NCI-H2227 (cell line): ENCODE results near the gene VWA3B.
"Not testable (repeated sequence)": the region's sequence is repeated elsewhere in the genome, so short reads cannot be mapped to it uniquely, and the experiment has no call there.

Source experiments
- DNase-seq: peaks from one replicate; lab custom pipeline; 2025; ENCODE audit not compliant: unreplicated experiment; lab: John Stamatoyannopoulos, UW

VWA3B gene

DNA sequence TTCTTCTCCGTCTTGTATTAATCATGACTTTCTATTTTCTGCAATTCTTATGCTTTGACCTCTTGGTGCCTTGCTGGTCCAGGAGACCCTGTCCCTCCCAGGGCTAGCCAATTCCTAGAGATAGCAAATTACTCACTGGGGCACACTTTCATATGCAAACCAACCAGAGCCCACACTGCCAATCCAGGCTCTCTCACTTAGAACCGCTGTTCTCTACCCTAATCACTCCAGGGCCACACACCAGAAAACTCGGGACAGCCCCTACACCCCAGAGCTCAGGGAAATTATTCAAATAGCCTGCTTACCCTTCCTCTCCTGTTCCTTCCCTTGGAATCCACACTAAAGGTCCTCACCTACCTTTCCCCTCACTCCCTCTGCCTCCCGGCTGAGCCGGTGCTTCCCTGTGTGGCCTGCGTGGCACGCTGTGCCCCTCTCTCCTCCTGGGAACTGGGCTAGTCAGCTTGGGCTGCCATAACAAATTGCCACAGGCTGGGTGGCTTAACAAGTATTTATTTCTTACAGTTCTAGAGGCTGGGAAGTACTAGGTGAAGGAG lies 41.7 kb downstream of the VWA3B start:
- no peak for DNase-seq

DNA sequence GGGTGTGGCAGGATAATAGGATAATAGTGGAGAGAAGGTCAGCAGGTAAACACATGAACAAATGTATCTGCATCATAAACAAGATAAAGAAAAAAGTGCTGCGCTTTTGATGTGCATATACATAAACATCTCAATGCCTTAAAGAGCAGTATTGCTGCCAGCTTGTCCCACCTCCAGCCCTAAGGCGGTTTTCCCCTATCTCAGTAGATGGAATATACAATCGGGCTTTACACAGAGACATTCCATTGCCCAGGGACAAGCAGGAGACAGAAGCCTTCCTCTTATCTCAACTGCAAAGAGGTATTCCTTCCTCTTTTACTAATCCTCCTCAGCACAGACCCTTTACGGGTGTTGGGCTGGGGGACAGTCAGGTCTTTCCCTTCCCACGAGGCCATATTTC lies 43.1 kb downstream of the VWA3B start:
- not testable (repeated sequence) for DNase-seq

DNA sequence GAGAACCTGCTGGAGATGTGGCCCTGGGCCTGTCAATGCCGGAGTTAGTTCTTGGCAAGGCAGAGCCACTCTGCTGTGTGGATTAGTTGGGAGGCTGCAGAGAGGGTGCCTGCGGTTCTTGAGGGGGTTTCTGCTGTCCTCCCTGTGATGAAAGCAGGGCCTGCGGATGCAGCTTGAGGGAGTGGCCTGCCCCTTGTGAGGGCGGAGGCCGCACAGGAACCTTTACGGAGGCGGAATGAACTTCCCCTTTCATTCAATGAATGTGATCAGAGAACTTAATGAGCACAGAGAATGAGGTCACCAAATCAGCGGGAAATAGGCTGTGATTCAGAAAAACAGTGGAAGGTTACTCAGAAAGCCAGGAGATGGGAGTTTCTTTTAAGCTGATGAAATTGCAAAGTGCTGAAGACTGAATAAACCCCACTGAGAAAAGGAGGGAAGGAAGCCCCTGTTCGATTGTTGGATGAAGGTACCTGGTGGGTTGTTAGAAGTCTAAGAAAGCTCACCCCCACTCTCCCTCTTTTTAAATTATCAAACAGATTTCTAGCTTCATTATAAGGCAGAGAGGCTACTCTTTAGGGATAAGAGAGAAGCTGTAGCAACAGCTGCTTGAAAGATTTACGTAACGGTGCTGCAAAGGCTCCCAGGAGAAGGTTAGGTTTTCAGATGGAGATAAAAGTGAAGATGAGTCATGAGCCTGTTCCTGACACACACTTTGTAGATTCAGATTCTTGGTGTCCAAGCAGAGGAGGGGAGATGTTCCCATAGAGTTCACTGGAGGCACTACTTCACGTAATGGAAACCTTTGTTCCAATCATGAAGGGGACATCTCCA lies 47.4 kb downstream of the VWA3B start:
- DNase-seq = no peak

DNA sequence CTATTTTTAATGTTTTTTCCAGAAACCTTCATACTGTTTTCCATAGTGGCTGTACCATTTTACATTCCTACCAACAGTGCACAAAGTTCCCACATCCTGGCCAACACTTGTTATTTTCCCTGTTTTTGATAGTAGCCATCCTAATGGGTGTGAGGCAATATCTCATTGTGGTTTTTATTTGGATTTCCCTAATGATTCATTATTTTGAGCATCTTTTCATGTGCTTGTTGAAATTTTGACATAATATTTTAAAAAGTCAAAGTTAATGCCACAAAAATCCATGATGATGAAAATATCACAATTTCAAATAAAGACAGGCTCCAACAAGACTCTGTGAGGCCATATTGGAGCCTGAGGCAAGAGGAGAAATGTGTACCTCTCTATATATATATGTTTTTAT lies 50.2 kb downstream of the VWA3B start:
- no peak for DNase-seq

DNA sequence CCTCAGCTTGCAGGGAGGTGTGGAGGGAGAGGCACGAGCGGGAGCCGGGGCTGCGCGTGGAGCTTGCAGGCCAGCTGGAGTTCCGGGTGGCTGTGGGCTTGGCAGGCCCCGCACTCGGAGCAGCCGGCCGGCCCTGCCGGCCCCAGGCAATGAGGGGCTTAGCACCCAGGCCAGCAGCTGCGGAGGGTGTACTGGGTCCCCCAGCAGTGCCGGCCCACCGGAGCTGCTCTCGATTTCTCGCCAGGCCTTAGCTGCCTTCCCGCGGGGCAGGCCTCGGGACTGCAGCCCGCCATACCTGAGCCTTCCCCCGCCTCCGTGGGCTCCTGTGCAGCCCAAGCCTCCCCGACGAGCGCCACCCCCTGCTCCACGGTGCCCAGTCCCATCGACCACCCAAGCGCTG lies 52.0 kb downstream of the VWA3B start:
- DNase-seq = not testable (repeated sequence)

DNA sequence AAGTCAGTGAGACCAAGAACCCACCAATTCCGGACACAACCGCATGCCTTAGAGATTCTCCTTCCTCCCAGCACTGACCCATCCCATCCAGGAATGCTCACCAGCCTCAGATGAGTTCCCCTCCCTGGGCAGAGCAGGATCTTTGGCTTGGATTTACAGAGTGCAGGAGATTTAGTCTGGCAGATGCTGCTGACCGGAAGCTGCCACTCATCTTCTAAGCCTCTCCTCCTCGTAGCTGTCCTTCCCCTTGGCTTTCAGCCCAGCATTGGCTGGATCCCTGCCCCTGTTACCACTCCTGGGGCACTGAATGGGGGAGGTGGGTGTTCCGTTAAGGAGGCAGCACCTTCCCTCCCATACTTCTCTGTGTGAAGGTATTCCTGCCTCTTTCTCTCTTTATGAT lies 53.2 kb downstream of the VWA3B start:
- no peak for DNase-seq

DNA sequence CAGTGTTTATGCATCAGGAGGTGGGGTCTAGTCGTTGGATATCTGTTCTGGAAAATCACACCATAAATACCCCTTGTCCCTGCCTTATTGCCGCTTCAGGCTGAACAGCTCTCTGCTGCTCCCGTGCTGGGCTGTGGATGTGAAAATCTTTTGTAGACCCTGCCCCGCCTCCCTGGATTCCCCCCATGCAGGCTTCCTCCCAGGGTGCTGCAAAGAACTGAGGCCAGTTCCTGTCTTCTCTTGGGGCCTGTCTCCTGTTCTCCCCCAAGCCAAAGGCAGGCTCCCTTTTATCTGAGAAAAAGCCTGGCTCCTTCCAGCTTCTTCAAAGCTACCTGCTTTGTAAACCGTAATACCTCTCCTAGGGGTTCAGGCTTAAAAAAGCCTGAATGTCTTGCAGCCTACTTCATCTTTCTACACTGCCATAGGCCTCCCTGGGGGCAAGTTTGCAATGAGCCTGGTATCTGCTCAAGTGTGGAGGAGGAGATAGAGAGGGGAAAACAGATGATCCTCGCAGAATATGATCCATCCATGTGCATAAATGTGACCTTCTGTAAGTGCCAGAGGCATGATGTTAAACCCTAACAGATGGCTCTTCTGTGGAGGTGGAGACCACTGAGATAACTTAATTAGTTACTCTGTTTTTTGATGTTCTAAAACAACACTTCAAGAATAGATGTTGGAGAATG lies 55.3 kb downstream of the VWA3B start:
- DNase-seq = no peak

DNA sequence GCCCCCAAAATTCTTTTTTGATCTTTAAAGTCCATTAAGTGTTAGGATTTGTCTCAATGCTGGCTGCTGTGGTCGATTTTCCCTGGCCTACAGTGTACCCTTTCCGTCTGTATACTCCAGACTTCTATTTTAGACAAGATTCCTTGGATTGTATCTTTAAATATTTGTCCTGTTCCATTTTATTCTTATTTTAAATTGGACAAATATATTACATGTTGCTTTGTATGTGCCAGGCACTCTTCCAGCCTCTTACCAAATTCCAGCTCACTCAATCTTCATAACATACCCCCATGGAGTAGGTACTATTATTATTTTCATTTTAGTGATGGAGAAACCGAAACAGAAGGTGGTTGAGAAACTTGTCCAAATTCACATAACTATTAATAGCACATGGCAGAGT lies 58.1 kb downstream of the VWA3B start:
- no peak for DNase-seq

DNA sequence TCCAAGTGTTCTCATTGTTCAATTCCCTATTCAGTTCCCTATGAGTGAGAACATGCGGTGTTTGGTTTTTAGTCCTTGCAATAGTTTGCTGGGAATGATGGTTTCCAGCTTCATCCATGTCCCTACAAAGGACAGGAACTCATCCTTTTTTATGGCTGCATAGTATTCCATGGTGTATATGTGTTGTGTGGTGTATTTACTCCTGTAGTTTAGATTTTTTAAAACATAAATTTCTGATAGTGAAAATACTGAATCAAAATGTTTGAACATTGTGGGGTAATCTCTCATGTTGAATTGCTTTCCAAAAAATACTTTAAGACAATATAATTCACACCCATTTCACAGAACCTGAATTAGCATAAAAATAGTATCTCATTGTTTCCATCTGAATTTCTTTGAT lies 60.9 kb downstream of the VWA3B start:
- DNase-seq = not testable (repeated sequence)

DNA sequence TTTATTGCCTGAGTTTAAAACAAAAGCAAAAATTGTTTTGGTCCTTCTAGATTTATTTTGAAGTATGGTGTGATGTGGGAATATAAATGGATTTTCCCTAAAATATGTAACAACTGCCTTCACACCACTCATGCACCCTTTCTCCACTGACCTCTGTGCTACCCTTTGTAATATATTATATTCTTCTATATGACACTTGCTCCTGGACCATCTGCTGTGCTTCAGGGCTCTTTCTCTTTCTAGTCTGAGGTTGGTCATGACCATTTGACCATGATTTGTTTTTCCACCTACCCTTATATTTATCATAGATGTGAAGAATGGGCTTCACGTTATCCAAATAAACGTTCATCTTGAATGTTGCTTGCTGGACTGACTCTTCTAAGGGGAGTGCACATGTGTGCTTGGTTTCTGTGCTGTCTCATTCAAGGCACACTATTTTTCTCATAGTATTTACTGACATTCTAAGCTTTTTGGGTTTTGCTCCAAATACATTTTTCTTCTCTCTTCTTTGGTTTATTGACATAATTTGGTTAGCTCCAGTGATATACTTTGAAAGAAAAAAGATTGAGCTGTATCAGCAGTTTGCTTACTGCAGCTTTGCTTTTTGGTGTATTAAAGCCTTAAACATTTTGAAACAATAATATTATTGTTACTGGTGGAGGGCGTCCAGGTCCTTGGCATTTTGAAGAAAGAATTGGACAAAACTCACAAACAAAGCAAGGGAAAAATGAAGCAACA lies 61.8 kb downstream of the VWA3B start:
- DNase-seq = no peak

DNA sequence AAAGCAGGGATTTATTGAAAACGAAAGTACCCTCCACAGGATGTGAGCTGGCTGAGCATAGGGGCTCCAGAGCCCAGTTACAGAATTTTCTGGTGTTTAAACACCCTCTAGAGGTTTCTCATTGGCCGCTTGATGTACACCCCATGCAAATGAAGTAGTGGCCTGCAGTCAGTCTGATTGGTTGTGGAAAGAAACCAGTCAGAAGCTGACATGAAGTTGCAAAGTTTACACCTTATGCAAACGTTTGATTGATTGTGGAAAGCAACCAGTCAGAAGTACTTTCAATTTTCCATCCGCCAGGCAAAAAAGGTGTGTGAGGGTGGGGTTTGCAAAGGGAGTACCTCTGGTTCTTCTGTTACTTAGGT lies 62.3 kb downstream of the VWA3B start:
- no peak for DNase-seq

DNA sequence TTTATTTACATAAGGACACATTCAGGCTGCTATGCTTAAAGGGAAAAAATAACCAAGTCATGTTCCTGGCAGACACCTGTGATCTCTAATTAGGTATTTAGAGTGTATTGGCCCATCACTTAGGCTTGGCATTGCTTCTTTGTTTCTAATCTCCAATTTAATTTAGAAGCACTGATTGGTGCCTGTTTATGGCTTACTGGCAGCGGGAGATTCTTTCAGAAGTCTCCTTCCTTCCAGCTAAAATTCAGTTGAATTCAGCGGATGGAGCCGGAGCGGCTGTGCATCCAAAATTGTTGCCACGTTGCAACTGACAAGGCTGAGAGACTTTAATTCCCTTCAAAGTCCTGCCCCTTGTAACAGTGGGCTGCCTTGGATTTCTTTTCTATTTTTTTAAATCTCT lies 66.5 kb downstream of the VWA3B start:
- no peak for DNase-seq

DNA sequence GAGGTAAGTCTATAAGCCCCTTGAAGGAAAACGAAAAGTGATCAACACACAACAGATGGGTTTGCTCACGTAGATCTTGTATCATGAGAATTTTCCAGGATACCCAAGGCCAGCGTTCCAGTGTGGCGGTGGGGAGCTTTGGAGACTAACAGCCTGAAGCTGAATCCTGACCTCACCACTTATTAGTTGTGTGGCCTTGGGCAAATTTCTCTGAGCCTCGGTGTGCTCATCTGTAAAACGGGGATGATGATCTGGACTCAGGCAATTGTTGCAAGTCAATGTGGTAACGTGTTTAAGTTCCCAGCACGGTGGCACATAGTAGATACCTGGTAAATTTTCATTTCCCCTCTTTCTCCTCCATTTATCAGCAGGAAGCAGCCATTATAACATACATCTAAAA lies 68.3 kb downstream of the VWA3B start:
- no peak for DNase-seq

DNA sequence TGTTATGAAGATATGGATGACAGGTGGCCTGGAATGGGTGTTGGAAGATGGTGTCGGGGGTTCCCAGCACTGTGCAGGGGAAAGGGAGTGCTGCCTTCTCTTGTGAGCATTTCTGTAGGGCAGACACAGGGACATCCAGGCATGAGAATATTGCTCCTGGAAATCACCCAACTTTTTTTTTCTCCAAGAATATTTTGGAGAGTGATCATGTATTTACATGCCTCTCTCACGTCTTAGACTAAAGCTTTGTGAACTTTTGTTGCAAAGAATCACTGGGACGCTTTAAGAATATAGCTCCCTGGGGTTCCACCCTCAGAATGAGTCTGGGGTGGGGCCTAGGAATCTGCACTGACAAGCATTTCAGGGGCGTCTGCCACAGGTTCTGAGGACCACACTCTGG lies 68.7 kb downstream of the VWA3B start:
- DNase-seq = no peak

DNA sequence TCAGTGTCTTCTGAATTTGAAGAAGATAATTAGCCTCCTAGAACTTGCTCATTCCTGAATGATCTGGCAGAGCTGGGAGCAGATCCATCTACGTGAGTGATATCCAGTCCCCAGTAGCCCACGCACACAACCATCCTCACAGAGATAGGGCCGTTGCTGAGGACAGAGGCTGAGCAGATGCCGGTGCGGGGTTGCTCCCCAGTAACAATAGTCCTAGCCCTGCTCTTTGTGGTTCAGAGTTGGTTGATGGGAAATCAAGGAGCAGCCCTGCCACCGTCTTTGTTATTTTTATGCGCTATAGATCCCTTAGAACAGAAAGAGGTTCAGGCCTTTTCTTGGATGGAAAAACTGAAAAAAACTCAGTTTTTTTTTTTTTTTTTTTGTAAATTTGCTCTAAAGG lies 69.3 kb downstream of the VWA3B start:
- DNase-seq = no peak

DNA sequence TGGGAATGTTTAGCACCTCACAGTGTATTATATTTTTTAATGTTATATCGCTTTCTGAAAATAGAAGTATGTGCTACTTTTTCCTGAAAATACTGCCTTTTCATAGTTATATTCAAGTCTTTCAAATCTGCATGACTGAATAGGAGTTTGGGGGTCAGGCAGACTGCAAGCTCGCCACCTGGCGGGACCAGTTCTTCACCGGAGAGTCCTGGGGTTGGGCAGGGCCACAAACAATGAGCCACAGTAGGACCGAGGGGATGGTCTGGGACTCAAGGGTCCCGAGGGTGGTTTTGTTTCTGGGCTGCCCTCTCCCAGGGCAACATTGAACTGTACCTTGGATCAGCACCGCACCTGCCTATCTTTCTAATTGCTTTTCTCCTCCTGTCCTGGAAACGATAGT lies 70.6 kb downstream of the VWA3B start:
- DNase-seq = no peak

DNA sequence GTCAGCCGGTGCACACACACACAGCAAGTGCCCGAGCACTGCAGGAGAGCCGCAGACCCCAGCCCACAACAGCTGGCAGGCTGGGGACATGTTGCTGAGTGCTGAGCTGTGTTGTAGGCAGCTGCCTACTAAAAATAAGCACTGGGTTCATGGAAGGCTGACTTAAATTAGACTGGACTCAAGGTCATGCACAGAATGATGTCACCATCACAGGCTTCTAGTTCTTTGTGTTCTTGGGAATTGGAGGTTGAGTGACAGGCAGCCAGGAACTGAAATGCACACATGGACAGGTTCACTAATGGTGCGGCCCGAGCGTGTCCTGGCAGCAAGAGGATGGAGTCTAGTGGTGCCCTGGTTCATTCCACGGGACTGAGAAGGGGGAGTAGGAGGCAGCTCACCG lies 71.3 kb downstream of the VWA3B start:
- no peak for DNase-seq

DNA sequence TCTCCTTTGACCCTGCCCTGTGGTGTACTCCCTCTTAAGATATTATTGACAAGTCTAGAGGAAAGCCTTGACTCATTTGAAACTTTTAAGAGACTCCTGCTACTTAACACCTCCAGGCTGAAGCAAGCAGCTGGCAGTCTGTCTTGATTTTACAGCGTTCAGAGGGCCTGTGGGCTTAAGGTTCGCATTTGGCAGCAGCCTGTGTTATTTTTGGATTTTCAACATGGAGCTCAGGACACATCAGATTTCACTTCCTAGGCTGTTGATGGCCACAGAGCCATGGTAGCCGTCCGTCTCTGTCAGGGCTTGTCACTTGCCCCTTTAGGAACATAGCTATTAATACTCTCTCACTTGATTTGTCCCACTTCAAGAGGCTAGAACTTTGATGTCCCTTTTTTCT lies 73.6 kb downstream of the VWA3B start:
- no peak for DNase-seq

DNA sequence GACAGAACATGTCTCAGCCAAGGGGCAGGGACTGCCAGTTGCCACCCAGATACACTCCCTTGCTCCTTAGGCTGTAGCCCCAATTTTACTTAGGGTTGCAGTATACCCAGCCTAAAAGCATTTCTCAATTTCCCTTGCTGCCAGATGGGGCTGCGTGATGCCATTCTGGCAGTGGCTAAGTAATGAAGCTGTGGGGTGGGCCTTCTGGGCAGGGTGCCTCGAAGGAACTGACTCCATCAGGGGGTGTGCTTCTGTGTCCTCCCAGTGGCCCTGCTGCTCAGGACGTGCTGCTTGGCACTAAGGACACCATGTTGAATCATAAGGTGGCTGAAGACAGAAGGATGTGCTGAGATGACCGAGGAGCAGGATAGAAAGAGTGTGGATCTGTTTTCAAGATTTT lies 74.2 kb downstream of the VWA3B start:
- no peak for DNase-seq

DNA sequence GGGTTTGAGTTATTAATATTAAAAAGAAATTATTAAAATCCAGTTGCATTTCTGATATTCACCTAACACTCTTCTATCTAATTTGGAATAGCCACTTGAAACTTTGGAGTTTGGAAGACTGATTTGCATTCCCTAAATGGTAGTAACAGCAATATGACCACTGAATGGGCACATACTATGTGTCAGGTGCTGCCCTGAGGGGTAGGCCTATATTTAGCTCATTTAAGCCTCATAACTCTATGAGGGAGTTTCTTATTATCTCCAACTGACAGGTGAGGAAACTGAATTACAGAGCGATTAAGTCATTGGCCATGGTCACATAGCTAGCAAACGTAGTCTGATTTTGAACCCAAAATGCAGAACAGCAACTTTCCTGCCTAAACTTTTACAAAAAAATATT lies 77.3 kb downstream of the VWA3B start:
- DNase-seq = no peak

DNA sequence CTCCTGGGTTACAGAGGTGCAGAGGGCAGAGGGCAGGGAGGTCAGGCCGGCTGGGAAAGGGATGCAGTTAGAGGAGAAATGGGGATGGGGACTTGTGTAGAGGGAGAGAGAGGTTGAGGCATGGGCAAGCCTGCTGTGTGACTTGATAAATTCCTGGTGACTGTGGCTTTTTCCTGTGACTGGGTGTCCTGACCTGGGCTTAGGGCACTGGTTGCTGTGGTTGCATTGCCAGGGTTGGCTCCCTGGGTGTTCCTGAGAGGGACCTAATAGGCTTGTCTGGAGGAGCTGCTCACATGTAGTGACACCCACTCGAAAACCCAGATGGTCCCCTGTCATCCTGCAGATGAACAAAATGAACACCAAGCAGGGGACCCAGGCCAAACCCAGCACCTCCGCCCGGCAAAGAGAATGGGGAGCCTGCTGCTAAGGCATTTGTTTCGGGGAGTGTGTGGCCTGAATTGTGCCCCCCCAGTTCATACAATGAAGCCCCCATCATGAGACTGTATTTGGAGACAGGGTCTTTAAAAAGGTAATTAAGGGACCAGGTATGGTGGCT lies 78.6 kb downstream of the VWA3B start:
- no peak for DNase-seq

DNA sequence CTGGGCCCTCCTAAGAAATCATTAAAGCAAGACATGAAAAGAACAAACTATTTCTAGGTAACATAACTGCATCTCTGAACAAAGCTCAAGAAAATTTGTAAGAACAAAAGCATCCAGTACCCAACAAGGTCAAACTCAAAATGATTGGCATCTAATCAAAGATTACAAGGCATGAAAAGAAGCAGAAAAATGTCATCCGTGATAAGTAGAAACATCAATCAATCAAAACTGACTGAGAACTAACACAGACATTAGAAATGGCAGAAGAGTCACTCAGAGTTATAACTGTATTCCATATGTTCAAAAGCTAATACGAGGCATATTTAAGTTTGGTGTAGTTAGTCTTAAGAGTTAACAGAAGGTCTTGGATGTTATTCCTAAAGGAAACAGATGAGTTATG lies 80.9 kb downstream of the VWA3B start:
- DNase-seq = no peak
